Tibial nerve (tissue), 4 donors: Measurements from ENCODE around the gene GABBR2.

Experiments used
- CTCF ChIP-seq, 5 experiments: fragments of 200-600 bp in 3 of 5; fragments of 450-650 bp in 2 of 5; sonication (generic) in 3 of 5; IDR thresholded peaks; one replicate each; pipeline ENCODE4 v1.5.1; 2016 to 2019; ENCODE audit warnings: antibody characterized with exemption in 5 of 5, mild to moderate bottlenecking in 3 of 5, moderate library complexity in 2 of 5
- EP300 ChIP-seq, 2 donors: sonication (generic); formaldehyde crosslinking; IDR thresholded peaks; one replicate each; pipeline ENCODE4 v1.6.1; 2017; ENCODE audit warnings: antibody characterized with exemption in 2 of 2, mild to moderate bottlenecking in 1 of 2

- TF ChIP-seq EP300 (IDR thresholded peaks at IDR 0.05) (no peak), CTCF (IDR thresholded peaks at IDR 0.05) (no peak)
These were observed 96.5 kb downstream of the GABBR2 start for GRCh38 chr9:98612061-98612752.
